KBM-7 (cell line): Measurements from ENCODE around the gene B4GALT5.
"Not testable (repeated sequence)": the region's sequence is repeated elsewhere in the genome, so short reads cannot be mapped to it uniquely, and the experiment has no call there.

Experiments
- DNase-seq: peaks from one replicate; pipeline ENCODE4 v3.0.0-alpha.2; 2015
- in situ Hi-C: fragments of 300-500 bp; cut with MboI; formaldehyde crosslinking; loops from 2 replicates; pipeline ENCODE4 v1.14.3; 2020; ENCODE audit warnings: low sequenced_read_pairs, low pct_unique_long_range_greater_than_20kb, mixed read lengths

Gene B4GALT5

GRCh38 chr20:49637046-49637637, 76.5 kb downstream of the B4GALT5 start:
- no peak for DNase-seq
- in situ Hi-C loops: no loop called here

GRCh38 chr20:49636447-49636846, 77.2 kb downstream of the B4GALT5 start:
- no peak for DNase-seq
- in situ Hi-C loops: no loop called here

GRCh38 chr20:49635866-49636265, 77.8 kb downstream of the B4GALT5 start:
- DNase-seq: no peak
- in situ Hi-C loops: no loop called here

DNA sequence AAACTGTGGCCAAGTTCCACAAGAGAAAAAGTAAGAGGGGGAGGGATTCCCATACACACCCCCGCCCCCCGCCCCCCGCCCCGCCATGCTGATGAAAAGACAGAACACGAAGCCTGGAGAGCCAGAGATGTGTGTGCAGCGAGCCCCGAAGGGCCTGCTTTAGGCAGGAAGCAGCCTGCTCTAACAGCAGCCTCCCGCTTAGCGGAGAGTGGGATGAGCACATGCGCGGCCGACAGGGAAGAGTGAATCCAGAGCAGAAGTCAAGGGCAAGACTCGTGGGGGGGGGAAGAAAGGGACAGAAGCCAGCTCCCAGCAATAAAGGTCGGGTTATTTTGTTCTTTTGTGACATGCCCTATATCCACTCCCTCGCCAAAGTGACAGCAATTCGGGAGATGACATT, 78.5 kb downstream of the B4GALT5 start:
- in situ Hi-C loops: no loop called here

GRCh38 chr20:49634116-49634515, 79.6 kb downstream of the B4GALT5 start:
- in situ Hi-C loops: no loop called here
- DNase-seq: no peak

More for the DNA sequence above, 78.5 kb downstream of the B4GALT5 start:
- DNase-seq: no peak

- in situ Hi-C loops: no loop called here
- DNase-seq: no peak
Observed at GRCh38 chr20:49633643-49634042, 80.0 kb downstream of the B4GALT5 start.

- no peak for DNase-seq
- in situ Hi-C loops: no loop called here
Observed at GRCh38 chr20:49633023-49633422, 80.7 kb downstream of the B4GALT5 start.

- in situ Hi-C loops: no loop called here
- no peak for DNase-seq
Observed at GRCh38 chr20:49631856-49632418, 81.7 kb downstream of the B4GALT5 start.

DNA sequence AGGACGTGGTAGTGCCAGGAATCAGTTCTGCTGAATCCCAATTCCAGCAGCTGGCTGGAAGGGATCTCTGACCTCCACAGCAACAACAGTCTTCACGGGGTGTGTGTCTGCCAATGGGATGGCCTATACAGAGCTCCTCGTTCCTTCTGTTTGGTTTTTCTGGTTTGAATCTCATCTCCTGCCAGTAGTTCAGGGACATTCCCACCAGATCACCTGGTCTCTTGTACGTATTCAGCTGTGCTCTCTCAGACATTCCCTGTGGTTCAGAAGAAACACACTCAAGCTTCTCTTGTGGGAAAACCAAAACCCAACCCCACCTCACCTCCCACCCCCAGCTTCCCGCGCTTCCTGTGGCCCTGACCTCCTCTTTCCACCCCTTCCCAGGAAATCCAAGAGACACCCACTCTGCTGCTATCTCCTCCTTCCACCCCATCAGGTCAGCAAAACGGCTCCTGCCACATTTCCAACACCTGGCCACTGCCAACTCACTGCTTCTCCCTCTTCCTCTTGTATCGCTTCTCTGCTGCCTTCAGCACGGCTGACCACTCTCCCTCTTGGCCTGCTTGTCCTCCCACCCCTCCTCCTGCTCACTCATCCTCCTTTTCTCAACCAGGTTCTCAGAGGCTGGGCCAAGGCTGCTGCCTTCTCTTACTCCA, 82.5 kb downstream of the B4GALT5 start:
- in situ Hi-C loops: no loop called here
- DNase-seq: no peak

GRCh38 chr20:49630396-49630951, 83.2 kb downstream of the B4GALT5 start:
- DNase-seq: no peak
- in situ Hi-C loops: no loop called here

- no peak for DNase-seq
- in situ Hi-C loops: no loop called here
Observed at GRCh38 chr20:49629606-49630005, 84.1 kb downstream of the B4GALT5 start.

DNA sequence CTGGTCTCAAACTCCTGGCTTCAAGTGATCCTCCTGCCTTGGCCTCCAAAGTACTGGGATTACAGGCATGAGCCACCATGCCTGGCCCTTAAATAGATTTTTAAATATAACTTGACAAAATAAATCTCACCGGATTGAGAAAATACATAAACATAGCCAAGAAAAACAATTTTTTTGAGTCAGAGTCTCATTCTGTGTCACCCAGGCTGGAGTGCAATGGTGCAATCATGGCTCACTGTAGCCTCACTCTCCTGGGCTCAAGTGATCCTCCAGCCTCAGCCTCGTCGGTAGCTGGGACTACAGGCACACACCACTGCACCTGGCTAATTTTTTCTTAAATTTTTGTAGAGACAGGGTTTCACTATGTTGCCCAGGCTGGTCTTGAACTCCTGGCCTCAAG, 85.4 kb downstream of the B4GALT5 start:
- DNase-seq, in situ Hi-C loops: not testable (repeated sequence)

DNA sequence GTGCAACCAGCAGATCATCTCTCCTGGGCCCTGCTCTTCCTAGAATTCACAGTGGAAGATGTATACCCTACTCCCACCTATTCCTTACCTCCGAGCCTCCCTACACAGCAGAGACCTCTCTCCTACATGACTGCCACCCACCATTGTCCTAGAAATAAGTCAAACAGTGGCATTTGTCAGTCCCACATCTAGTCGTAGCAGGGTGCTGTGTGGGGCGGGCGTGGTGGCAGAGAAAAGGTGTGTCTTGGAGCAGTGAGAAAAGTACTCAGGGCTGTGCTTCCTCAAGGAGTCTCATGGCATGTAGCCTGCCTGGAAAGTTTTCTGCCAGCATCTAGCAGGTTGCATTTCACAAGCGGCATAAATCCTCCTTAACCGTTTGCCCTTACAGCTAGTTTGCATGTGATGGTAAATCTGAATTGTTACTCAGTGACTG, 86.3 kb downstream of the B4GALT5 start:
- in situ Hi-C loops: no loop called here
- no peak for DNase-seq

- in situ Hi-C loops: loop anchor here (25.0 kb wide), 1 partner anchor 237 kb away; no protein-coding TSS in a partner anchor
- DNase-seq: not testable (repeated sequence)
Observed at GRCh38 chr20:49624988-49625387, 88.7 kb downstream of the B4GALT5 start.

GRCh38 chr20:49624317-49624716, 89.4 kb downstream of the B4GALT5 start:
- no peak for DNase-seq
- in situ Hi-C loops: loop anchor here (25.0 kb wide), 1 partner anchor 238 kb away; no protein-coding TSS in a partner anchor

DNA sequence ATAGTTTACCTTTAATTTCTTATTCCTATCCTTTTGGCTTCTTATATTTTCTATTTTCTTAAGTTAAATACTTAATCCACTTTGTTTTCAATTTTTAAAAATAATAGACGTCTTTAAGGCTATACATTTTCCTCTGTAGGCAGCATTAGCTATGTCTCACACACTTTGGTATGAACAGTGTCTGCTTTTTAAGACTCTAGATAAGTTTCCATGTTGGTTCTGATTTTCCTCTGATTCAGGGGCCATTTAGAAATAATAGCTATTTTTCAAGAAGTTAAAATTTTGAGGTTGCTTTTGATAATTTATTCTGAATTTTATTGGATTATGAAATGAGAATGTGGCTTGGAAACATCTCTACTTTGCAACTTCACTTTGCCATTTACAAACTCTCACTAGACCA, 91.4 kb downstream of the B4GALT5 start:
- in situ Hi-C loops: loop anchor here (25.0 kb wide), 1 partner anchor 240 kb away; no protein-coding TSS in a partner anchor

DNA sequence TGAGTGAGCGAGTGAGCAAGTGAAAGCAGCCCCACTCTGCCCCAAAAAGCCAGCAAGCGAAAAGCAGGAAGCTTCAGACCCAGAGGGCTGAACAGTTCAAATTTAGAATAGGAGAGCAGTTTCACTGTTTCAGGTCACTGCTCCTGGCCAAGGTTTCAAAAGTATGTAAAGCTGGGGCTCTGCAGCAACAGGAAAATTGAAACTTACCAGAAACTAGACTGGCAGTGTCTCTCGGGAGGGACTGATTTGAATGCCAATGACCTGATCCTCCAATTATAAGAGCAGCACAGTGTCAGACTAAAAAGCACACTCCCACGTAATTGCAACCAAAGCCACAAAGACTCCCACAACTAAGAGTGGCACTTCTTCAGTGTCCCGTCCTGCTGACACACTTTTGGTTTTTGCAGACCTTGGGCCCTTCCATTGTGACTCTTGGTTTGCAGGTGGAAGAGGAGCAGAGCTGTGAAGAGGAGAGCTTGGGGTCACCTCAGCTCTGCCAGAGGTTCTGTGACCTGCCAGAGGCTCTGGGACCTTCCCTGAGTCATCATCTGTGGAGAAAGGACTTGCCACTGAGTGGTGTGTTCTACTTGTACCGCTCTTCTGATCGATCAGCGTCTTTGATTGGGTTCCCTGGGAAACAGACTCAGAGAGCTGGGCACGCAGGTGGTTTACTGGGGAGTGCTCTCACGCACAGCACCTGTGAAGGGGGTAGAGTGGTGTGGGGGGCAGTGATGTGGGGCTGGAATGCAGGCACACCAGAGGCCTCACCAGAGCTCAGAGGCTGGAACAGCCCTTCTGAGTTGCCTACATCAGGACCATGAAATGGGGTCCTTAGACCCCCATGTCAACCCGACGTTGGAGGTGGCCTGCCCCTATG, 93.1 kb downstream of the B4GALT5 start:
- DNase-seq: peak; percentile 59
- in situ Hi-C loops: loop anchor here (25.0 kb wide), 1 partner anchor 242 kb away; no protein-coding TSS in a partner anchor

More for the DNA sequence above, 91.4 kb downstream of the B4GALT5 start:
- no peak for DNase-seq

- in situ Hi-C loops: loop anchor here (25.0 kb wide), 1 partner anchor 243 kb away; no protein-coding TSS in a partner anchor
- DNase-seq: no peak
Observed at GRCh38 chr20:49619113-49620048, 94.3 kb downstream of the B4GALT5 start.
